Measurements from ENCODE around the gene PLAAT2. TPM values are rescaled to one million over a fixed set of nuclear protein-coding genes. Genes with fewer than 3 reads are reported as not detected.
"Not testable (repeated sequence)": the region's sequence is repeated elsewhere in the genome, so short reads cannot be mapped to it uniquely, and the experiment has no call there.

Gene PLAAT2
- total and polyA plus RNA-seq, 9 of the 15 experiments (the other 6 are each of a cell fraction or from before 2014, with no cell fraction given): not detected

- TF ChIP-seq ZBTB11 (CRISPR knock-in tag; IDR thresholded peaks at IDR 0.05) (peak in 1 of 3 experiments; percentile 68; a peak in 2 of 6 replicates), NRF1 (conservative IDR thresholded peaks at IDR 0.05 in 1 of 2, IDR thresholded peaks at IDR 0.05 in 1 of 2) (peak; percentile 25 to 36; a peak in 1 of 4 replicates), PBX2 (tag; conservative IDR thresholded peaks at IDR 0.05; ENCODE audit: low read depth) (peak; percentile 52), ESRRA (IDR thresholded peaks at IDR 0.05; ENCODE audit: borderline replicate concordance, low read depth) (peak; percentile 99), ZNF639 (CRISPR knock-in tag; conservative IDR thresholded peaks at IDR 0.05 in 1 of 2, IDR thresholded peaks at IDR 0.05 in 1 of 2) (peak in 1 of 2 experiments; percentile 85; a peak in 2 of 4 replicates), MTF1 (CRISPR knock-in tag; IDR thresholded peaks at IDR 0.05; ENCODE audit: borderline replicate concordance) (peak; percentile 86; the same call in 1 of the 2 replicates), ZNF583 (CRISPR knock-in tag; IDR thresholded peaks at IDR 0.05) (peak; percentile 98), BCL6 (CRISPR knock-in tag; IDR thresholded peaks at IDR 0.05) (peak; percentile 94), FOSL1 (tag; conservative IDR thresholded peaks at IDR 0.05) (0 out of 2 replicates have a peak, but pooled peaks have one; percentile 21), ZNF785 (CRISPR knock-in tag; IDR thresholded peaks at IDR 0.05) (peak; percentile 65; the same call in 1 of the 2 replicates), GMEB1 (CRISPR knock-in tag; IDR thresholded peaks at IDR 0.05) (peak; percentile 70)
- not testable (repeated sequence) for TF ChIP-seq PBX2 (CRISPR knock-in tag; IDR thresholded peaks at IDR 0.05; ENCODE audit: low read depth)
These were observed 31.9 kb downstream of the PLAAT2 start (continued) for GRCh38 chr11:63531074-63531792.

All from K562 (cell line).